Hindlimb muscle (tissue), 1 donor: Measurements from ENCODE around the gene EREG. TPM values are rescaled to one million over a fixed set of nuclear protein-coding genes. Genes with fewer than 3 reads are reported as not detected.
"Not testable (repeated sequence)": the region's sequence is repeated elsewhere in the genome, so short reads cannot be mapped to it uniquely, and the experiment has no call there.

Experiments used
- DNase-seq: peaks from one replicate; pipeline ENCODE4 v3.0.0-alpha.2; 2013
- polyA plus RNA-seq: library from polyadenylated mRNA; unstranded; fragments of 120-200 nt; gene quantifications from one replicate; pipeline ENCODE4 v1.2.1, GENCODE V29; 2013; ENCODE audit not compliant: insufficient read length

Gene EREG
- polyA plus RNA-seq: 0.10 TPM

GRCh38 chr4:74364652-74365491, at the start of gene EREG:
Gene EREG, plus strand, starts transcription at chr4:74365145. Its CDS starts 164 bp downstream, at chr4:74365309.
- peak; percentile 3 for DNase-seq

GRCh38 chr4:74315376-74315775, 49.6 kb upstream of the EREG start:
- no peak for DNase-seq

- no peak for DNase-seq
Observed at GRCh38 chr4:74316397-74316796, 48.5 kb upstream of the EREG start.

GRCh38 chr4:74317616-74318246, 47.2 kb upstream of the EREG start:
- DNase-seq: no peak

- no peak for DNase-seq
Observed at GRCh38 chr4:74318276-74318675, 46.7 kb upstream of the EREG start.

GRCh38 chr4:74319470-74319869, 45.5 kb upstream of the EREG start:
- DNase-seq: no peak

- no peak for DNase-seq
Observed at GRCh38 chr4:74320559-74321118, 44.3 kb upstream of the EREG start.

- DNase-seq: no peak
Observed at GRCh38 chr4:74322301-74322700, 42.6 kb upstream of the EREG start.

- no peak for DNase-seq
Observed at GRCh38 chr4:74323663-74324062, 41.3 kb upstream of the EREG start.

GRCh38 chr4:74324262-74324661, 40.7 kb upstream of the EREG start:
- no peak for DNase-seq

- DNase-seq: no peak
Observed at GRCh38 chr4:74325886-74326285, 39.1 kb upstream of the EREG start.

- no peak for DNase-seq
Observed at GRCh38 chr4:74327762-74328161, 37.2 kb upstream of the EREG start.

- DNase-seq: no peak
Observed at GRCh38 chr4:74328501-74328900, 36.4 kb upstream of the EREG start.

GRCh38 chr4:74329307-74329706, 35.6 kb upstream of the EREG start:
- DNase-seq: no peak

GRCh38 chr4:74330295-74330750, 34.6 kb upstream of the EREG start:
- no peak for DNase-seq

- no peak for DNase-seq
Observed at GRCh38 chr4:74331252-74331651, 33.7 kb upstream of the EREG start.

GRCh38 chr4:74331944-74332343, 33.0 kb upstream of the EREG start:
- DNase-seq: no peak

- DNase-seq: no peak
Observed at GRCh38 chr4:74334636-74335035, 30.3 kb upstream of the EREG start.

- no peak for DNase-seq
Observed at GRCh38 chr4:74335341-74336021, 29.5 kb upstream of the EREG start.

- DNase-seq: no peak
Observed at GRCh38 chr4:74338792-74339333, 26.1 kb upstream of the EREG start.

- DNase-seq: no peak
Observed at GRCh38 chr4:74339501-74339900, 25.4 kb upstream of the EREG start.

GRCh38 chr4:74340421-74340820, 24.5 kb upstream of the EREG start:
- not testable (repeated sequence) for DNase-seq

GRCh38 chr4:74344031-74344430, 20.9 kb upstream of the EREG start:
- no peak for DNase-seq
